K562 (cell line): ENCODE results near the gene EPO. TPM values are rescaled to one million over a fixed set of nuclear protein-coding genes. Genes with fewer than 3 reads are reported as not detected.

Experiments
- DMBX1 ChIP-seq: fragments of 250-450 bp; sonication (Bioruptor Pico); IDR thresholded peaks from 2 replicates; pipeline ENCODE4 v1.8.0; 2022; ENCODE audit warnings: inconsistent platforms, mild to moderate bottlenecking, moderate library complexity, borderline replicate concordance
- ETV6 ChIP-seq, 3 experiments: fragments of 150-350 bp in 1 of 3; sonication (generic) in 1 of 3; formaldehyde crosslinking in 1 of 3; IDR thresholded peaks; 2 replicates each; pipeline versions ENCODE4 v1.6.1 to v1.8.0; 2014 to 2022; ENCODE audit warnings: borderline replicate concordance in 2 of 3, low read depth in 2 of 3, antibody characterized with exemption in 1 of 3, low read length in 1 of 3, mild to moderate bottlenecking in 1 of 3, missing genetic modification reagents in 1 of 3
- FUS ChIP-seq: fragments of 200-400 bp; formaldehyde crosslinking; optimal IDR thresholded peaks from 2 replicates; pipeline ENCODE3; 2017; ENCODE audit warnings: low read depth, low read length
- GMEB1 ChIP-seq: fragments of 250-450 bp; sonication (Bioruptor Pico); IDR thresholded peaks from 2 replicates; pipeline ENCODE4 v1.4.0; 2020; ENCODE audit warnings: mild to moderate bottlenecking
- MCM5 ChIP-seq: fragments of 450-650 bp; IDR thresholded peaks from 2 replicates; pipeline ENCODE4 v1.6.1; 2016; ENCODE audit warnings: low read depth
- RBM39 ChIP-seq: fragments of 200-400 bp; formaldehyde crosslinking; optimal IDR thresholded peaks from 2 replicates; pipeline ENCODE3; 2018; ENCODE audit warnings: low read depth, low read length
- SRF ChIP-seq, 2 experiments: fragments of 250-450, 450-650 bp in 1 of 2; sonication (Bioruptor Pico) in 1 of 2; sonication (generic) in 1 of 2; formaldehyde crosslinking; IDR thresholded peaks; 2 replicates each; pipeline versions ENCODE4 v1.5.0 to v1.5.1; 2020 to 2022; ENCODE audit warnings: mild to moderate bottlenecking in 1 of 2, missing genetic modification reagents in 1 of 2
- ZNF239 ChIP-seq: fragments of 250-450 bp; sonication (Bioruptor Pico); IDR thresholded peaks from 2 replicates; pipeline ENCODE4 v1.4.0; 2020; ENCODE audit warnings: mild to moderate bottlenecking
- ZNF699 ChIP-seq: fragments of 250-450 bp; sonication (Bioruptor Pico); IDR thresholded peaks from 2 replicates; pipeline ENCODE4 v1.8.0; 2021; ENCODE audit warnings: mild to moderate bottlenecking, moderate library complexity; ENCODE audit not compliant: insufficient replicate concordance
- polyA plus RNA-seq, 8 experiments: library from polyadenylated mRNA; depleted of rRNA in 4 of 8; stranded (reverse) in 5 of 8; unstranded in 3 of 8; fragments of >200 nt; fragmentation: Nextera tagmentation in 2 of 8; fragmentation: Illumina TruSeq in 1 of 8; extraction: Ambion mirVana in 2 of 8; extraction: Trizol in 1 of 8; gene quantifications; 2 replicates each; pipeline versions ENCODE4 v1.2.1 to v1.2.3, GENCODE V29; 2011 to 2014; ENCODE audit warnings: inconsistent platforms in 1 of 8, missing spikeins in 1 of 8
- total RNA-seq, 7 experiments: library from RNA; depleted of rRNA in 6 of 7; stranded (reverse); fragments of >200 nt in 6 of 7; fragmentation: Illumina TruSeq in 2 of 7; extraction: Trizol in 2 of 7; gene quantifications; 2 replicates each; pipeline versions ENCODE4 v1.2.1 to v1.2.3, GENCODE V29; 2011 to 2021; ENCODE audit warnings: low replicate concordance in 1 of 7
- TF ChIP-seq, protein P1 (sequence below), 2 experiments: fragments of 450-650 bp; formaldehyde crosslinking in 1 of 2; IDR thresholded peaks; 2 replicates each; pipeline versions ENCODE4 v1.4.0 to v1.6.1; 2014 to 2020; ENCODE audit warnings: mild to moderate bottlenecking in 2 of 2, borderline replicate concordance in 1 of 2, low read depth in 1 of 2
- TF ChIP-seq, protein P2 (sequence below), 2 experiments: fragments of 450-650 bp in 1 of 2; IDR thresholded peaks; 2 replicates each; pipeline ENCODE4 v1.6.1; 2011 to 2017; ENCODE audit warnings: low read depth in 2 of 2, antibody characterized with exemption in 1 of 2, borderline replicate concordance in 1 of 2, low read length in 1 of 2, mild to moderate bottlenecking in 1 of 2, mixed read lengths in 1 of 2; ENCODE audit not compliant: control insufficient read depth in 1 of 2

EPO gene
- total and polyA plus RNA-seq, 9 of the 15 experiments (the other 6 are each of a cell fraction or from before 2014, with no cell fraction given) = 0.06 to 0.41 (median 0.07) TPM; not detected in 6

DNA sequence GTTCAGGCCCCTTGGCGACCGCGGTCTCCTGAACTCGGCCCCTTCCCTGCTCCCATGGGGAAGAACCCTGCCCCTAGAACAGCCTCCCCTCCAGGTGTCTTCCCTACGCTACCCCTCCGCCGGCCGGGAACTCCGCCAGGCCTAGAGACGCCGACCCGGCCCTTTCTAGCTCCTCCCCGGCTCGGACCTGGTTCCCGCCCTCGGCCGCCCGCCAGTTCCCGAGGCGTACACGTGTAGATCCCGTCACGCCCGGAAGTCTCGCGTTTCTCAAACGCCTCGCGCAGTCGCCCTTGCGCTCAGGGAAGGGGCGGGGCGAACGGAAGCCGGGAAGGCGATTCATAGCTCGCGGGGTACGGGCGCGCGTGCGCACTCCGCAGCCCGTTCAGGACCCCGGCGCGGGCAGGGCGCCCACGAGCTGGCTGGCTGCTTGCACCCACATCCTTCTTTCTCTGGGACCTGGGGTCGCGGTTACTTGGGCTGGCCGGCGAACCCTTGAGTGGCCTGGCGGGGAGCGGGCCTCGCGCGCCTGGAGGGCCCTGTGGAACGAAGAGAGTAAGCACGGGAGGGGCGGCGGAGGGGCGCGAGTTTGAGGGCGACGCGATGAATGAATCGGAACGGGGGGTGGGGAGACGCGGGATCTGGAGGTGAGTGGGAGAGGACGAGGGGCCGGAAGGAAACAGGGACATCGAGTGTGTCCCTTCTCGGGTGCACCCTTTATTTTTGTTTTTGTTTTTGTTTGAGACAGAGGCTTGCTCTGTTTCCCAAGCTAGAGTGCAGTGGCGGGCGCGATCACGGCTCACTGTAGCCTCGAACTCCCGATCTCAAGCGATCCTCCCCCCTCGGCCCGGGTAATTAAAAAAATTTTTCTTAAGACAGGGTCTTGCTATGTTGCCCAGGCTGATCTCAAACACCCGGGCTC, 14.3 kb upstream of the EPO start, which contains the start of gene POP7 (continued):
- TF ChIP-seq, protein P1, sequence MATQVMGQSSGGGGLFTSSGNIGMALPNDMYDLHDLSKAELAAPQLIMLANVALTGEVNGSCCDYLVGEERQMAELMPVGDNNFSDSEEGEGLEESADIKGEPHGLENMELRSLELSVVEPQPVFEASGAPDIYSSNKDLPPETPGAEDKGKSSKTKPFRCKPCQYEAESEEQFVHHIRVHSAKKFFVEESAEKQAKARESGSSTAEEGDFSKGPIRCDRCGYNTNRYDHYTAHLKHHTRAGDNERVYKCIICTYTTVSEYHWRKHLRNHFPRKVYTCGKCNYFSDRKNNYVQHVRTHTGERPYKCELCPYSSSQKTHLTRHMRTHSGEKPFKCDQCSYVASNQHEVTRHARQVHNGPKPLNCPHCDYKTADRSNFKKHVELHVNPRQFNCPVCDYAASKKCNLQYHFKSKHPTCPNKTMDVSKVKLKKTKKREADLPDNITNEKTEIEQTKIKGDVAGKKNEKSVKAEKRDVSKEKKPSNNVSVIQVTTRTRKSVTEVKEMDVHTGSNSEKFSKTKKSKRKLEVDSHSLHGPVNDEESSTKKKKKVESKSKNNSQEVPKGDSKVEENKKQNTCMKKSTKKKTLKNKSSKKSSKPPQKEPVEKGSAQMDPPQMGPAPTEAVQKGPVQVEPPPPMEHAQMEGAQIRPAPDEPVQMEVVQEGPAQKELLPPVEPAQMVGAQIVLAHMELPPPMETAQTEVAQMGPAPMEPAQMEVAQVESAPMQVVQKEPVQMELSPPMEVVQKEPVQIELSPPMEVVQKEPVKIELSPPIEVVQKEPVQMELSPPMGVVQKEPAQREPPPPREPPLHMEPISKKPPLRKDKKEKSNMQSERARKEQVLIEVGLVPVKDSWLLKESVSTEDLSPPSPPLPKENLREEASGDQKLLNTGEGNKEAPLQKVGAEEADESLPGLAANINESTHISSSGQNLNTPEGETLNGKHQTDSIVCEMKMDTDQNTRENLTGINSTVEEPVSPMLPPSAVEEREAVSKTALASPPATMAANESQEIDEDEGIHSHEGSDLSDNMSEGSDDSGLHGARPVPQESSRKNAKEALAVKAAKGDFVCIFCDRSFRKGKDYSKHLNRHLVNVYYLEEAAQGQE (IDR thresholded peaks at IDR 0.05; ENCODE audit: borderline replicate concordance) = no peak
- TF ChIP-seq, protein P1 (CRISPR knock-in tag; IDR thresholded peaks at IDR 0.05; ENCODE audit: low read depth) = no peak; the same call in 1 of the 2 replicates
- TF ChIP-seq ETV6 (IDR thresholded peaks at IDR 0.05; ENCODE audit: borderline replicate concordance in 1 of 2, low read depth in 2 of 2, low read length in 1 of 2) (no peak), ETV6 (CRISPR knock-in tag; IDR thresholded peaks at IDR 0.05; ENCODE audit: borderline replicate concordance) (no peak), DMBX1 (no peak), ZNF239 (CRISPR knock-in tag) (no peak), GMEB1 (CRISPR knock-in tag) (no peak), SRF (CRISPR knock-in tag; IDR thresholded peaks at IDR 0.05) (peak in 1 of 2 experiments; percentile 60; a peak in 2 of 4 replicates), ZNF699 (CRISPR knock-in tag) (no peak), MCM5 (no peak), RBM39 (no peak), FUS (no peak)
- TF ChIP-seq, protein P2, sequence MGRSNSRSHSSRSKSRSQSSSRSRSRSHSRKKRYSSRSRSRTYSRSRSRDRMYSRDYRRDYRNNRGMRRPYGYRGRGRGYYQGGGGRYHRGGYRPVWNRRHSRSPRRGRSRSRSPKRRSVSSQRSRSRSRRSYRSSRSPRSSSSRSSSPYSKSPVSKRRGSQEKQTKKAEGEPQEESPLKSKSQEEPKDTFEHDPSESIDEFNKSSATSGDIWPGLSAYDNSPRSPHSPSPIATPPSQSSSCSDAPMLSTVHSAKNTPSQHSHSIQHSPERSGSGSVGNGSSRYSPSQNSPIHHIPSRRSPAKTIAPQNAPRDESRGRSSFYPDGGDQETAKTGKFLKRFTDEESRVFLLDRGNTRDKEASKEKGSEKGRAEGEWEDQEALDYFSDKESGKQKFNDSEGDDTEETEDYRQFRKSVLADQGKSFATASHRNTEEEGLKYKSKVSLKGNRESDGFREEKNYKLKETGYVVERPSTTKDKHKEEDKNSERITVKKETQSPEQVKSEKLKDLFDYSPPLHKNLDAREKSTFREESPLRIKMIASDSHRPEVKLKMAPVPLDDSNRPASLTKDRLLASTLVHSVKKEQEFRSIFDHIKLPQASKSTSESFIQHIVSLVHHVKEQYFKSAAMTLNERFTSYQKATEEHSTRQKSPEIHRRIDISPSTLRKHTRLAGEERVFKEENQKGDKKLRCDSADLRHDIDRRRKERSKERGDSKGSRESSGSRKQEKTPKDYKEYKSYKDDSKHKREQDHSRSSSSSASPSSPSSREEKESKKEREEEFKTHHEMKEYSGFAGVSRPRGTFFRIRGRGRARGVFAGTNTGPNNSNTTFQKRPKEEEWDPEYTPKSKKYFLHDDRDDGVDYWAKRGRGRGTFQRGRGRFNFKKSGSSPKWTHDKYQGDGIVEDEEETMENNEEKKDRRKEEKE (IDR thresholded peaks at IDR 0.05; ENCODE audit: borderline replicate concordance in 1 of 2, control insufficient read depth in 1 of 2, low read depth in 2 of 2, low read length in 1 of 2) = no peak
